Left renal pelvis (tissue), 4 donors: ENCODE data around the gene LAMA3. TPM values are rescaled to one million over a fixed set of nuclear protein-coding genes. Genes with fewer than 3 reads are reported as not detected.
A peak's percentile ranks its signal among the peaks of the same experiment; 100 is the strongest.

ENCODE experiments used
- DNase-seq, 4 donors: peaks; one replicate each; pipeline ENCODE4 v3.0.0-alpha.2; 2013; ENCODE audit warnings: low read depth in 4 of 4, low spot score in 3 of 4
- polyA plus RNA-seq, 4 donors: library from polyadenylated mRNA; unstranded; fragments of 120-200 nt; gene quantifications; one replicate each; pipeline ENCODE4 v1.2.1, GENCODE V29; 2013; ENCODE audit not compliant: insufficient read length in 4 of 4

The LAMA3 gene
- polyA plus RNA-seq, 4 donors, result 1.5 to 3.1 (median 2.5) TPM

DNA sequence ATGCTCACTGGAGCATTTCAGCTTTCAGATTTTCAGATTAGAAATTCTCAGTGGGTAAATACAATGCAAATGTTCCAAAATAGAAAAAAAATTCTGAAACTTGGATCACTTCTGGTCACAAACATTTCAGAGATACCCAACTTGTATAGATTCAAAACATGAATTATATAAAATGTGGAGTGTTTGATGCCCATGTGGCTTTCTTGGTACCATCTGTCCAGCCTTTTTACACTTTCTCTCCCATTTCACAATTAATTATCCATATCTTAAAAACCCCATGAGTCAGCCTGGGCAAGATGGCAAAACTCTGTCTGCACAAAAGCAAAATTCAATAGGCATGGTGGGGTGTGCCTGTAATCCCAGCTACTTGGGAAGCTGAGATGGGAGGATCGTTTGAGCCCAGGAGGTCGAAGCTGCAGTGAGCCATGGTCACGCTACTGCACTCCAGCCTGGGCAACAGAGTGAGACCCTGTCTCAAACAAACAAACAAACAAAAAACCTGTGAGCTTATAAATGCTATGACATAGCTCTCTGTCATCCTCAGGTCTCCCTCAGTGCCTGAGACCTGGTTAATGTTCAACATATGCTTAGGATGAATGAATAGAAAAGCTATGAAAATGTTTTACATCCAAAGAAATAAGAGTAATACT, 179.0 kb downstream of the LAMA3 start:
- DNase-seq, result no peak

- no peak for DNase-seq
Measured at GRCh38 chr18:23870676-23871380, 181.6 kb downstream of the LAMA3 start.

DNA sequence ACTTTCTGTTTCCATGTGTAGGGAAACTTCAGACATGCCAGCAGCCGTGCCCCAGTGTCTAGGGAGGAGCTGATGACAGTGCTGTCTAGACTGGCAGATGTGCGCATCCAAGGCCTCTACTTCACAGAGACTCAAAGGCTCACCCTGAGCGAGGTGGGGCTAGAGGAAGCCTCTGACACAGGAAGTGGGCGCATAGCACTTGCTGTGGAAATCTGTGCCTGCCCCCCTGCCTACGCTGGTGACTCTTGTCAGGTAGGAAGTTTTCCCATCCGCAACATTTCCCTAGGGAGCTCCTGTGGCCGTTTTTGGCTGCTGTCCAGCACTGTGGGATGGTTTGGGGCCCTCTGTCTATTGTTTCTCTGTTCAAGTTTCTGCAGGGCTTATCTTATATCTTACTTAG, 182.2 kb downstream of the LAMA3 start:
- DNase-seq, result no peak

DNA sequence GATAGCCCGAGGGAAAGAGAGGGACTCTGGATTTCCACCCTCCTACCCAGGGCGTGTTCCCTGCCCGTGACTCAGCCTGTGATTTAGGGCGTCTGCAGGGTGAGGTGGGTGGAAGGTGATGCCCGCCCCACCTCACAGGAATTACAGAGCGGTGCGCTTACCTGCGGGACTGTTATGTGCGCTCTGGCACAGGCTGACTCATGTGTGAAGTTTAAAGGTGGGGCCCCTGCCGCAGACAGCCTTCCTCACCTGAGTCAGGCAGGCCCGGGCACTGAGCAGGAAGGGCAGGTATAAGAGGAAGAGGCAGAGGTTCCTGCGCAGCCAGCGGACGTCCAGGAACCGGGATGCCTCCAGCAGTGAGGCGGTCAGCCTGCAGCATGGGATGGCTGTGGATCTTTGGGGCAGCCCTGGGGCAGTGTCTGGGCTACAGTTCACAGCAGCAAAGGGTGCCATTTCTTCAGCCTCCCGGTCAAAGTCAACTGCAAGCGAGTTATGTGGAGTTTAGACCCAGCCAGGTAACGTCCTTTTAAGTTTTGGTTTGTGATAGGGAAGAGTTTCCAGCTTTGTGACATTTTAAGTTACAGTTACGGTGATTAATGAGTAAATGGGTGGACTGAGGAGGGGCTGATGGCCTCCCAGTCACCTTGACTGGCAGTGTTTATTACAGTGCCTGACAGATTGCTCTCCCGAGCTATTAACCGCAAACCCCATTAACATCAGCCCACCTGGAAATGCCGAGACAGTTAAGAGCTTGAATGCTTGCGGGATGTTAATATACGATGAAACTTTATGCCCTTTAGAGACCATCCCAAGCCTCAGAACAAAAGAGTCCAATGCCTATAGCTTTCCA, 183.7 kb downstream of the LAMA3 start:
- DNase-seq, result peak in 2 of 4 donors; percentile 18 to 33

DNA sequence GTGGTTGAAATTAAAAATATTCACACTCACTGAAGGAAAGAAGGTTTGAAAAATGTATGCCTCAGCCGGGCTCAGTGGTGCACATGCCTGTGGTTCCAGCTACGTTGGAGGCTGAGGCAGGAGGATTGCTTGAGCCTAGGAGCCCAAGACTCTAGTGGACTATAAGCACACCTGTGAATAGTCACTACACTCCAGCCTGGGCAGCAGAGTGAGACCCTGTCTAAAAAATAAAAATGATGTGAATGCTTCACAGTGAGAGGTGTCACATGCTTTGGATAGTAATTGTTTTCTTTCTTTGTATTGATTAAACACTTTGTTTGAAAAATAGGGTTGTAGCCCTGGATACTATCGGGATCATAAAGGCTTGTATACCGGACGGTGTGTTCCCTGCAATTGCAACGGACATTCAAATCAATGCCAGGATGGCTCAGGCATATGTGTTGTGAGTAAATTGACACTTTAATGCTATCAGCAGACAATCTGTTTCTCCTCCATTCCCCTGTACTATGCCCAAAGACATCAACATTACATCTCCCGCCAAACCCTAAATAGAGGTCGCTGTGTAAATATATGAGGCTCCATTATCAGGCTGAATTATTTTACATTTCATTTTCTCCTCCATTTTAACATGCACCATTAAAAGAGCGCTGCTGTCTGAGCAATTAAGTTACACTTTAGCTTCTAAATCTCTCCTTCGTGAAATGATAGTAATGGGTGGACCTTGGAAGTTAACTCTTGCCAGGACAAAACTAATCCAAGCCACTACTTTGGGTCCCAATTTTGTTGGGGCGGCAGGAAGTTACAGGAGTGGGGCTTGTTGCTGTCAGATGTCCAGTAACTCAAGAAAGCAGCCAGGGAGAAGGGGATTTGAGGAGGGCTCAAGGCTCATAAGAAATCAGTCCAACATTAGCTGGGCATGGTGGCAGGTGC, 187.0 kb downstream of the LAMA3 start:
- DNase-seq, result no peak

DNA sequence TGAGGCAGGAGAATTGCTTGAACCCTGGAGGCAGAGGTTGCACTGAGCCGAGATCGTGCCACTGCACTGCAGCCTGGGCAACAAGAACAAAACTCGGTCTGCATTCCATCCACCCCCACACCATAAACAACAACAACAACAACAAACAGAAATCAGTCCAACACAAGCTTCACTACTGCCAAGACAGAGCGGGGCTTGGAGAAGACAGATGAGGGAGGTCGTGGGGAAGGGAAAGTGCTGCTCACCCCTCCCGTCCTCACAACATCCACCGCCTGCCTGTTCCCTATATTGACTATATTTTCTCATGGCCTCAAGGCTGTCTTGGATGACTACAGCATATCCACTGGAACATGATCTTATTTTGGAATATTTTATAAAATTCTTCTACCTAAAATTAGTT, 187.7 kb downstream of the LAMA3 start:
- DNase-seq, result no peak

- DNase-seq, result no peak
Measured at GRCh38 chr18:23877371-23877770, 188.1 kb downstream of the LAMA3 start.

DNA sequence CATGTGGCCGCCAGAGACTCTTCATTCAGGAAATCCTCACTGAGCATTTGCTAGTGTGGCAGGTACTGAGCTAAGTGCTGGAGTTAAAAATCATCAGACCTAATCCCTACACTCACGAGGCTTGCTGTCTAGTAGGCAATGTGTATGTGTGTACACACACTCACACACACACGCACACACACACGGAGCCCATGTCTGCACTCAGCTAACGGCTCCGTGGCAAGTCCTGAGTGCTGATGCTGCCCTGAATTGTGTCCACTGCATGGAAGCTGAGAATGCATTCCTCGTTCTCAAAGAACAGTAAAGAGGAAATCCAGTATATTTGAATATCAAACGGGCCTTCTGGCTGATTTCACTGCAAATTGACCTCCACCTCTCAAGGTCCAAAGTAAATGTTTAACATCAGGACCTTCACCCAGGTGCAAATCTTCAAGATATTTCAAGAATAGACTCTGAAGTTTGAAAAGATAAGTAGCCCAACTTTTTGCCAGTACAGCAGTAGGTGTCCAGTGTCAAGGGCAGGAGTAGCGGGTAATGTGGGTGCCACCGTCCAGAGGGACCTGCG, 189.2 kb downstream of the LAMA3 start:
- no peak for DNase-seq

GRCh38 chr18:23879126-23879525, 189.9 kb downstream of the LAMA3 start:
- DNase-seq, result no peak

DNA sequence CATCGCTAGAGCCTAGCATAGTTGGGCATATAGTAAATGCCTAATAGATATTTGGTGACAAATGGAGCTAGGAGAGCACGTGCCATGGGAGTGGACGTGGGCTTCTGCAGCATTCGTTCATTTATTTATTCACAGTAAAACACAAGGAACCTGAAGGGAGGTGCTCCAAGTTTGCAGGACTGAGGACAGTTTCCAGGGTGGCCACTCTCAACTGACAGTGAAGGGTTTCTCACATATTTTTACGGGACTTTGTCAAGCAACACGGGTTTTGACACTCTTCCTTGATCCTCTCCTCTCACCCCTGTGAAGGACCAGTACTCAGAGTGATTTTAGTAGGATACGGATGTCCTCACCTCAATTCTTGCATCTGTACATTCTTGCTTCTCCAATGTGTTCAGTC, 190.3 kb downstream of the LAMA3 start:
- DNase-seq, result no peak

DNA sequence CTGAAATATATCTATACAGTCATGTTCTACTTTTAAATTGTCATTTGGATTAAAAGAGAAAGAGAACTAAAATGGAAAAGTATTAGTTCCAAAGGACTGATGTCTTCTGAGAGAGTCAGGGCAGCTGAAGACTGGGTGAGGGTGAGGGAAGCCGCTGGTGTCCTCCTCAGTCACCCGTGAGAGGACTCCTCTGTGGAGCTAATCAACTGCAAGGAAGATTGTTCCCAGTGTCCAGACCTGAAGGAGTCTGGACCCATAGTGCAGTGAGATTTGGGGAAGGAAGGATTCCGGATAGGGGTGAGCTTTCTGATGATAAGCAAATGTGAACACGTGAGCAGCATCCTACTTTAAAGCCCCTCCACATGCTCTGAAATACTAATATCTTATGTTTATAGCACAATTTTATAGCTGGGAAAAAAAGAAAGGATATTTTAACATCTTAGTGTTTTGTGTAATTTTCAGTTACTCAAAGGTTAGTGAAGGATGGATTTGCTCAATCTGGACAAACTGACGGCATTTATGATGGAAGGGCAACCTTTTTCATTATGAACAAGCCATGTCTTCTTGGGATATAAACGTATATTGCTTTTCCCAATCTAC, 190.8 kb downstream of the LAMA3 start:
- no peak for DNase-seq

DNA sequence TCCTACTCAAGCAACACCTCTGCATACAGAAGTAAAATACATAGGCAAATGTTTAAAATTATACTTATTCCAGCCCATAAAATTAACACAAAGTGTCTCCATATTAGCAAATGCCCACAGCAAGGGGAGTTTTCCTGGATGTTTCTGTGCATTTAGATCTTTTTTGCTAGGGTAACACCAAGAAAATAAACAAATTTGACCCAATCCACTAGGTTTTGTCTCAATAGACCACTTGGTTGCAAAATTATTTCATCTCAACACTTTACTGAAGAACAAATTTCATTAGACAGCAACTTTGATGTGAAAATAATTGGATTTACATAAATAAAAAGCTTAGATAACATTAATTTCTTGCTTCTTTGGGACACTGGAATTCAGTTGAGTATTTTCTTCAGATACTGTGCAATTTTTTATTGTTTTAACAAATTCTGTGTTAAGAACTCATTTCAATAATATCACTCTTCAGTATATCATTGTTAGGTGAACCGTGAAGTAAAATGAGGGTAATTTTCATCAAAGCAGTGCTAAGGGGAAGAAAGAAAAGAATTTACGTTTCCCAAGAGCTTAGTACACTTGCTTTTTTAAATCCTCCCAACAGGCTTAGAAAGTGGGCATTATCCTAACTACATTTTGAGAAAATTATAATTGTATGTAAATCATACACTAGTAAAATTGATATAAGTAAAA, 191.8 kb downstream of the LAMA3 start:
- no peak for DNase-seq

DNA sequence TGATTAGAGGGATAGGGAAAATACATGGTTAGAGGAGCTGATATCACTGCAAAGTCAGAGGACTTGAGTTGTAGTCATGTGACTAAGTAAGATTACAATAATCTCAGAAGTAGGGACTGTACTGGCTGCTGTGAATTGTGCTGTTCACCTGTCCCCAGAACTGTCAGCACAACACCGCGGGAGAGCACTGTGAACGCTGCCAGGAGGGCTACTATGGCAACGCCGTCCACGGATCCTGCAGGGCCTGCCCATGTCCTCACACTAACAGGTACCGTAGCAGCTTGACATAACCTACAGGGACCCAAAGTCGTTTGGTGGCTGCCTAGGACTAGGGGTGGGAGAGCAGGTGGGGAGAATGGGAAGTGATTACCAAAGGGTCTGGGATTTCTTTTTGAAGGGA, 192.5 kb downstream of the LAMA3 start:
- no peak for DNase-seq

GRCh38 chr18:23882616-23883276, 193.5 kb downstream of the LAMA3 start:
- no peak for DNase-seq

- DNase-seq, result no peak
Measured at GRCh38 chr18:23883277-23883790, 194.1 kb downstream of the LAMA3 start.

- no peak for DNase-seq
Measured at GRCh38 chr18:23884681-23885375, 195.6 kb downstream of the LAMA3 start.

GRCh38 chr18:23885750-23886149, 196.5 kb downstream of the LAMA3 start:
- DNase-seq, result no peak

GRCh38 chr18:23887035-23887434, 197.8 kb downstream of the LAMA3 start:
- no peak for DNase-seq
